SU-DHL-6 (cell line): ENCODE measurements around the gene ZNF283.

ENCODE experiments used
- CTCF ChIP-seq: fragments of 200-600 bp; sonication (generic); IDR thresholded peaks from one replicate; pipeline ENCODE4 v1.5.1; 2017; ENCODE audit warnings: antibody characterized with exemption, mild to moderate bottlenecking, low read length, moderate library complexity; ENCODE audit not compliant: insufficient read depth, poor library complexity, severe bottlenecking
- EZH2phosphoT487 ChIP-seq: fragments of 200-600 bp; sonication (generic), shearing (Covaris generic); conservative IDR thresholded peaks from 2 replicates; pipeline ENCODE4 v1.6.1; 2018; ENCODE audit warnings: mild to moderate bottlenecking, antibody characterized with exemption, low read length, moderate library complexity, mixed read lengths

GRCh38 chr19:43811837-43812236 is 15.3 kb upstream of the ZNF283 start:
- TF ChIP-seq CTCF (no peak), EZH2phosphoT487 (no peak)
